NCI-H2107 treated with DMSO at 0.1 percent for 48 hours (cell line): ENCODE data around the gene SYCE1.
"Not testable (repeated sequence)": the region's sequence is repeated elsewhere in the genome, so short reads cannot be mapped to it uniquely, and the experiment has no call there.

ENCODE experiments used
- DNase-seq: peaks from one replicate; lab custom pipeline; 2025; ENCODE audit not compliant: unreplicated experiment; lab: John Stamatoyannopoulos, UW

SYCE1 gene

GRCh38 chr10:133557381-133557780, 8.0 kb downstream of the SYCE1 start:
- DNase-seq: no peak

GRCh38 chr10:133555521-133555920, 9.9 kb downstream of the SYCE1 start:
- no peak for DNase-seq

- no peak for DNase-seq
These were observed 10.8 kb downstream of the SYCE1 start for GRCh38 chr10:133554600-133554999.

GRCh38 chr10:133544506-133544905, 20.9 kb downstream of the SYCE1 start:
- DNase-seq: no peak

- not testable (repeated sequence) for DNase-seq
These were observed 23.9 kb downstream of the SYCE1 start for GRCh38 chr10:133541441-133541975.

- DNase-seq: no peak
These were observed 27.5 kb downstream of the SYCE1 start for GRCh38 chr10:133537546-133538545.

GRCh38 chr10:133536198-133536597, 29.2 kb downstream of the SYCE1 start:
- no peak for DNase-seq

GRCh38 chr10:133534417-133534816, 31.0 kb downstream of the SYCE1 start:
- DNase-seq: no peak

GRCh38 chr10:133532871-133533270, 32.5 kb downstream of the SYCE1 start:
- no peak for DNase-seq

- no peak for DNase-seq
These were observed 34.9 kb downstream of the SYCE1 start for GRCh38 chr10:133530506-133530905.

- DNase-seq: no peak
These were observed 35.8 kb downstream of the SYCE1 start for GRCh38 chr10:133529576-133529946.

- no peak for DNase-seq
These were observed 36.4 kb downstream of the SYCE1 start for GRCh38 chr10:133528845-133529575.

GRCh38 chr10:133528296-133528844, 37.0 kb downstream of the SYCE1 start:
- no peak for DNase-seq

GRCh38 chr10:133527771-133528271, 37.6 kb downstream of the SYCE1 start:
- DNase-seq: no peak

GRCh38 chr10:133526957-133527588, 38.3 kb downstream of the SYCE1 start, which contains the start of gene CYP2E1:
CYP2E1 (plus strand) TSS chr10:133527363; CDS start chr10:133527396, 33 bp downstream.
- no peak for DNase-seq

GRCh38 chr10:133525444-133525843, 39.9 kb downstream of the SYCE1 start:
- no peak for DNase-seq

- DNase-seq: no peak
These were observed 41.7 kb downstream of the SYCE1 start for GRCh38 chr10:133523631-133524203.

GRCh38 chr10:133520193-133520738, 45.1 kb downstream of the SYCE1 start:
- no peak for DNase-seq

- DNase-seq: not testable (repeated sequence)
These were observed 46.9 kb downstream of the SYCE1 start for GRCh38 chr10:133518517-133518916.

- DNase-seq: no peak
These were observed 49.3 kb downstream of the SYCE1 start for GRCh38 chr10:133516057-133516456.
